Esophagus (tissue), 2 donors: ENCODE measurements around the gene CASKIN2. TPM values are rescaled to one million over a fixed set of nuclear protein-coding genes. Genes with fewer than 3 reads are reported as not detected.

Experiments used
- H3K27ac ChIP-seq, 2 donors: one replicate each; pipeline ENCODE4 v1.5.1; 2013; ENCODE audit warnings: low read depth in 2 of 2, mild to moderate bottlenecking in 2 of 2, inconsistent platforms in 1 of 2, low read length in 1 of 2, moderate library complexity in 1 of 2
- H3K27me3 ChIP-seq, 2 donors: one replicate each; pipeline ENCODE4 v1.6.1; 2013; ENCODE audit warnings: low read length in 2 of 2, control low read depth in 1 of 2, mild to moderate bottlenecking in 1 of 2; ENCODE audit not compliant: insufficient read depth in 2 of 2, control insufficient read depth in 1 of 2
- H3K36me3 ChIP-seq, 2 donors: one replicate each; pipeline ENCODE4 v1.6.1; 2013; ENCODE audit warnings: low read length in 1 of 2; ENCODE audit not compliant: control insufficient read depth in 2 of 2, insufficient read depth in 2 of 2
- H3K4me1 ChIP-seq, 2 donors: one replicate each; pipeline ENCODE4 v1.6.1; 2013; ENCODE audit warnings: low read length in 1 of 2; ENCODE audit not compliant: control insufficient read depth in 2 of 2, insufficient read depth in 2 of 2
- H3K4me3 ChIP-seq, 2 donors: one replicate each; pipeline ENCODE4 v1.5.1; 2013; ENCODE audit warnings: low read length in 2 of 2, mild to moderate bottlenecking in 2 of 2, low read depth in 1 of 2, moderate library complexity in 1 of 2
- H3K9me3 ChIP-seq, 2 donors: one replicate each; pipeline ENCODE4 v1.6.1; 2013; ENCODE audit warnings: mild to moderate bottlenecking in 2 of 2, low read depth in 1 of 2, low read length in 1 of 2, moderate library complexity in 1 of 2; ENCODE audit not compliant: control insufficient read depth in 2 of 2, insufficient read depth in 1 of 2
- WGBS, 2 donors: extraction: QIAGEN DNeasy Blood & Tissue Kit; methylation state at CpG; one replicate each; pipeline ENCODE4 v1.1.7; 2013; 5-methylcytosine and 5-hydroxymethylcytosine counted together
- polyA plus RNA-seq, 2 donors: library from polyadenylated mRNA; stranded (reverse); fragments of 200-250 nt; gene quantifications; one replicate each; pipeline ENCODE4 v1.2.3, GENCODE V29; 2013
- donor health status: healthy with polysubstance abuse.
- donor health status: Bipolar disorder and iron deficiency.

Gene CASKIN2
- polyA plus RNA-seq, 2 donors: 6.3 to 10.5 TPM

GRCh38 chr17:75557075-75557851 lies 41.9 kb upstream of the CASKIN2 start:
- Histone ChIP-seq H3K4me1 (no peaks in the 10 kb centered on the region), H3K9me3 (no peaks in the 10 kb centered on the region), H3K36me3 (peaks cover 0 to 17% of the 10 kb centered on the region in 2 donors), H3K4me3 (no peak overlapping the region), H3K27ac (no peak overlapping the region), H3K27me3 (no peaks in the 10 kb centered on the region)
- 56 to 62% methylated on average over 15 of the region's 15 CpGs for WGBS, 2 donors

- H3K36me3 ChIP-seq: peaks cover 0 to 14% of the 10 kb centered on the region in 2 donors
- H3K4me1 ChIP-seq: no peaks in the 10 kb centered on the region
- H3K4me3 ChIP-seq: no peak overlapping the region
- H3K27me3 ChIP-seq: no peaks in the 10 kb centered on the region
- no peaks in the 10 kb centered on the region for H3K9me3 ChIP-seq
- H3K27ac ChIP-seq: no peak overlapping the region
- 84 to 95% methylated on average over 21 of the region's 21 CpGs for WGBS, 2 donors
Measured at GRCh38 chr17:75555679-75556153, 40.4 kb upstream of the CASKIN2 start.

- H3K9me3 ChIP-seq: no peaks in the 10 kb centered on the region
- H3K4me1 ChIP-seq: peaks cover 0 to 7% of the 10 kb centered on the region in 2 donors
- H3K36me3 ChIP-seq: peaks cover 0 to 5% of the 10 kb centered on the region in 2 donors
- no peak overlapping the region for H3K4me3 ChIP-seq
- 86 to 87% methylated on average over 8 of the region's 8 CpGs for WGBS, 2 donors
- no peaks in the 10 kb centered on the region for H3K27me3 ChIP-seq
- no peak overlapping the region for H3K27ac ChIP-seq
Measured at GRCh38 chr17:75553295-75554110, 38.2 kb upstream of the CASKIN2 start.

- H3K9me3 ChIP-seq: no peaks in the 10 kb centered on the region
- H3K27me3 ChIP-seq: no peaks in the 10 kb centered on the region
- H3K4me1 ChIP-seq: peaks cover 0 to 7% of the 10 kb centered on the region in 2 donors
- no peak overlapping the region for H3K27ac ChIP-seq
- H3K4me3 ChIP-seq: no peak overlapping the region
- WGBS, 2 donors: 81 to 86% methylated on average over 14 of the region's 14 CpGs
- no peaks in the 10 kb centered on the region for H3K36me3 ChIP-seq
Measured at GRCh38 chr17:75552425-75553294, 37.3 kb upstream of the CASKIN2 start.

GRCh38 chr17:75551266-75551665 lies 35.9 kb upstream of the CASKIN2 start:
- H3K4me3 ChIP-seq: no peak overlapping the region
- peaks cover 0 to 16% of the 10 kb centered on the region in 2 donors for H3K4me1 ChIP-seq
- H3K9me3 ChIP-seq: no peaks in the 10 kb centered on the region
- 80 to 83% methylated on average over 7 of the region's 7 CpGs for WGBS, 2 donors
- H3K27me3 ChIP-seq: no peaks in the 10 kb centered on the region
- H3K27ac ChIP-seq: peak overlapping the region in 1 of 2 donors; percentile 98
- no peaks in the 10 kb centered on the region for H3K36me3 ChIP-seq

- 56 to 62% methylated on average over 4 of the region's 4 CpGs for WGBS, 2 donors
- Histone ChIP-seq H3K36me3 (no peaks in the 10 kb centered on the region), H3K4me3 (no peak overlapping the region), H3K4me1 (peaks cover 0 to 17% of the 10 kb centered on the region in 2 donors), H3K27me3 (no peaks in the 10 kb centered on the region), H3K9me3 (no peaks in the 10 kb centered on the region), H3K27ac (peak overlapping the region; percentile 98)
Measured at GRCh38 chr17:75550139-75550465, 34.8 kb upstream of the CASKIN2 start.

- Histone ChIP-seq H3K27me3 (no peaks in the 10 kb centered on the region), H3K9me3 (no peaks in the 10 kb centered on the region), H3K4me1 (peaks cover 0 to 17% of the 10 kb centered on the region in 2 donors), H3K36me3 (no peaks in the 10 kb centered on the region), H3K27ac (peak overlapping the region; percentile 98), H3K4me3 (no peak overlapping the region)
- WGBS, 2 donors: 42 to 45% methylated on average over 21 to 22 of the region's 22 CpGs
Measured at GRCh38 chr17:75549246-75550138, 34.2 kb upstream of the CASKIN2 start.

DNA sequence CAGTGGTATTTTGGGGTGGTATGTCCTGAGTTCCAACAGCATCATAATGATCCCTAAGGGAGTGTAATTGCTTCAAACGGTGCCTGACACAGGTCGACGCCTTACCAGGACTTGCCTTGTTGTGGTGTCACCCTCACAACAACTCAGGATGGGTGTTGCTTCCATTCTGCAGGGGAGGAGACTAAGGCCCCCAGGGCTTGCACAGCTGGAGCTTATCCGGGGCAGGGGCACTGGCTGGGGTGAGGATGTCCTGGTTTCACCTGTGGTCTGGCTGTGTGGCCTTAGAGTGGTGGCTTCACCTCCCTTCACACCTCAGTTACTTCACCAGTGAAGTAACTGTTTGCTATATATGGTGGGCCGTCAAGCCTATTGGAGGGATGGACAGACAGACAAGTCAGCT lies 33.5 kb upstream of the CASKIN2 start:
- no peaks in the 10 kb centered on the region for H3K36me3 ChIP-seq
- no peak overlapping the region for H3K4me3 ChIP-seq
- no peaks in the 10 kb centered on the region for H3K27me3 ChIP-seq
- no peaks in the 10 kb centered on the region for H3K9me3 ChIP-seq
- 52 to 59% methylated on average over 5 of the region's 5 CpGs for WGBS, 2 donors
- H3K4me1 ChIP-seq: peaks cover 0 to 17% of the 10 kb centered on the region in 2 donors
- H3K27ac ChIP-seq: peak overlapping the region; percentile 98
